ENCODE results near the gene SNX1.

DNA sequence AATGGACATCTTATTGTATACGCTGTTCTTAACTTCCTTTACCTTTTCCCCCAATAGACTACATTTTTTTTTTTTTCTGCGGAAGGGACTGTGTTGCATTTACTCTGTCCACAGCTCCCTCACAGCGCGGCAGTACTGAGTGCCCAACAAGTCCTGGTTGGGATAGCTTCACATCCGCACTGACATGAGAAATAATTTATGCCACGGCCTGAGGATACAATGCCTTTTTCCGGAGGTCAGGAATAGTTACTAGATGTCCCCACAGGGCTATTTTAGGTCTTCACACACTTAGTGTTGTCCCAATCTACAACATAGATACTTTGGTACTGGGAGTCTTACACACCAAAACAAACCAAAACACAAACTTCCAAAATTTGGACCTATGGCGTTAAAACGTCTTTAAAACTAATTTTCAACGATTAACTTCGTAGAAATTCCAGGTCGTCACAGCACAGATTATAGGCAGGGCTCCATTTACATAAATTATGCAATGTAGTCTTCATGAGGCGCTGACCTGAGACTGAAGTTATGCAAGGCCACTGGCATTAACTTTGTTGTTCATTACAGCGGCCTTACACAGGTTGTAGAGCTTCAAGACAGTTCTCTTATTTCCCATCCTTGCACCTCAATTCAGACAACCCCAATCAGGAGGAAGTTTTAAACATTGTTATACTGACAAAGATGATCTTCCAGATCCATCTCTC is 68.0 kb downstream of the SNX1 start:
- TF ChIP-seq, protein P1, sequence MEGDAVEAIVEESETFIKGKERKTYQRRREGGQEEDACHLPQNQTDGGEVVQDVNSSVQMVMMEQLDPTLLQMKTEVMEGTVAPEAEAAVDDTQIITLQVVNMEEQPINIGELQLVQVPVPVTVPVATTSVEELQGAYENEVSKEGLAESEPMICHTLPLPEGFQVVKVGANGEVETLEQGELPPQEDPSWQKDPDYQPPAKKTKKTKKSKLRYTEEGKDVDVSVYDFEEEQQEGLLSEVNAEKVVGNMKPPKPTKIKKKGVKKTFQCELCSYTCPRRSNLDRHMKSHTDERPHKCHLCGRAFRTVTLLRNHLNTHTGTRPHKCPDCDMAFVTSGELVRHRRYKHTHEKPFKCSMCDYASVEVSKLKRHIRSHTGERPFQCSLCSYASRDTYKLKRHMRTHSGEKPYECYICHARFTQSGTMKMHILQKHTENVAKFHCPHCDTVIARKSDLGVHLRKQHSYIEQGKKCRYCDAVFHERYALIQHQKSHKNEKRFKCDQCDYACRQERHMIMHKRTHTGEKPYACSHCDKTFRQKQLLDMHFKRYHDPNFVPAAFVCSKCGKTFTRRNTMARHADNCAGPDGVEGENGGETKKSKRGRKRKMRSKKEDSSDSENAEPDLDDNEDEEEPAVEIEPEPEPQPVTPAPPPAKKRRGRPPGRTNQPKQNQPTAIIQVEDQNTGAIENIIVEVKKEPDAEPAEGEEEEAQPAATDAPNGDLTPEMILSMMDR (IDR thresholded peaks at IDR 0.05) = no peak
- no peak for TF ChIP-seq ZFX (IDR thresholded peaks at IDR 0.05; ENCODE audit: borderline replicate concordance)

Measured in 22Rv1 (cell line).